HL-60 (cell line): ENCODE measurements around the gene PHKA2.

Source experiments
- GABPA ChIP-seq: IDR thresholded peaks from 2 replicates; pipeline ENCODE4 v1.6.1; 2012; ENCODE audit warnings: low read depth
- POLR2AphosphoS5 ChIP-seq: IDR thresholded peaks from 2 replicates; pipeline ENCODE4 v1.6.1; 2012; ENCODE audit warnings: low read depth
- TF ChIP-seq, protein P1 (sequence below): IDR thresholded peaks from one replicate; pipeline ENCODE4 v1.5.1; 2011; ENCODE audit warnings: low read length, control low read depth, inconsistent platforms; ENCODE audit not compliant: insufficient read depth
- TF ChIP-seq, protein P2 (sequence below): IDR thresholded peaks from 2 replicates; pipeline ENCODE4 v1.6.1; 2012; ENCODE audit warnings: low read depth; ENCODE audit not compliant: insufficient replicate concordance

GRCh38 chrX:18895189-18895951 lies 88.5 kb downstream of the PHKA2 start:
- TF ChIP-seq POLR2AphosphoS5 = no peak
- TF ChIP-seq, protein P1, sequence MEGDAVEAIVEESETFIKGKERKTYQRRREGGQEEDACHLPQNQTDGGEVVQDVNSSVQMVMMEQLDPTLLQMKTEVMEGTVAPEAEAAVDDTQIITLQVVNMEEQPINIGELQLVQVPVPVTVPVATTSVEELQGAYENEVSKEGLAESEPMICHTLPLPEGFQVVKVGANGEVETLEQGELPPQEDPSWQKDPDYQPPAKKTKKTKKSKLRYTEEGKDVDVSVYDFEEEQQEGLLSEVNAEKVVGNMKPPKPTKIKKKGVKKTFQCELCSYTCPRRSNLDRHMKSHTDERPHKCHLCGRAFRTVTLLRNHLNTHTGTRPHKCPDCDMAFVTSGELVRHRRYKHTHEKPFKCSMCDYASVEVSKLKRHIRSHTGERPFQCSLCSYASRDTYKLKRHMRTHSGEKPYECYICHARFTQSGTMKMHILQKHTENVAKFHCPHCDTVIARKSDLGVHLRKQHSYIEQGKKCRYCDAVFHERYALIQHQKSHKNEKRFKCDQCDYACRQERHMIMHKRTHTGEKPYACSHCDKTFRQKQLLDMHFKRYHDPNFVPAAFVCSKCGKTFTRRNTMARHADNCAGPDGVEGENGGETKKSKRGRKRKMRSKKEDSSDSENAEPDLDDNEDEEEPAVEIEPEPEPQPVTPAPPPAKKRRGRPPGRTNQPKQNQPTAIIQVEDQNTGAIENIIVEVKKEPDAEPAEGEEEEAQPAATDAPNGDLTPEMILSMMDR = no peak
- TF ChIP-seq, protein P2, sequence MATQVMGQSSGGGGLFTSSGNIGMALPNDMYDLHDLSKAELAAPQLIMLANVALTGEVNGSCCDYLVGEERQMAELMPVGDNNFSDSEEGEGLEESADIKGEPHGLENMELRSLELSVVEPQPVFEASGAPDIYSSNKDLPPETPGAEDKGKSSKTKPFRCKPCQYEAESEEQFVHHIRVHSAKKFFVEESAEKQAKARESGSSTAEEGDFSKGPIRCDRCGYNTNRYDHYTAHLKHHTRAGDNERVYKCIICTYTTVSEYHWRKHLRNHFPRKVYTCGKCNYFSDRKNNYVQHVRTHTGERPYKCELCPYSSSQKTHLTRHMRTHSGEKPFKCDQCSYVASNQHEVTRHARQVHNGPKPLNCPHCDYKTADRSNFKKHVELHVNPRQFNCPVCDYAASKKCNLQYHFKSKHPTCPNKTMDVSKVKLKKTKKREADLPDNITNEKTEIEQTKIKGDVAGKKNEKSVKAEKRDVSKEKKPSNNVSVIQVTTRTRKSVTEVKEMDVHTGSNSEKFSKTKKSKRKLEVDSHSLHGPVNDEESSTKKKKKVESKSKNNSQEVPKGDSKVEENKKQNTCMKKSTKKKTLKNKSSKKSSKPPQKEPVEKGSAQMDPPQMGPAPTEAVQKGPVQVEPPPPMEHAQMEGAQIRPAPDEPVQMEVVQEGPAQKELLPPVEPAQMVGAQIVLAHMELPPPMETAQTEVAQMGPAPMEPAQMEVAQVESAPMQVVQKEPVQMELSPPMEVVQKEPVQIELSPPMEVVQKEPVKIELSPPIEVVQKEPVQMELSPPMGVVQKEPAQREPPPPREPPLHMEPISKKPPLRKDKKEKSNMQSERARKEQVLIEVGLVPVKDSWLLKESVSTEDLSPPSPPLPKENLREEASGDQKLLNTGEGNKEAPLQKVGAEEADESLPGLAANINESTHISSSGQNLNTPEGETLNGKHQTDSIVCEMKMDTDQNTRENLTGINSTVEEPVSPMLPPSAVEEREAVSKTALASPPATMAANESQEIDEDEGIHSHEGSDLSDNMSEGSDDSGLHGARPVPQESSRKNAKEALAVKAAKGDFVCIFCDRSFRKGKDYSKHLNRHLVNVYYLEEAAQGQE = no peak
- TF ChIP-seq GABPA = no peak
